M059J (cell line): Measurements from ENCODE around the gene ICAM4. TPM values are rescaled to one million over a fixed set of nuclear protein-coding genes. Genes with fewer than 3 reads are reported as not detected.
A peak's percentile ranks its signal among the peaks of the same experiment; 100 is the strongest.

ENCODE experiments used
- DNase-seq: peaks from one replicate; pipeline ENCODE4 v3.0.0-alpha.2; 2012; ENCODE audit warnings: low read depth
- total RNA-seq: library from RNA; depleted of rRNA; stranded (reverse); fragments of >200 nt; shearing (Covaris generic); gene quantifications from 2 replicates; pipeline ENCODE4 v1.2.3, GENCODE V29; 2014

Gene ICAM4
- total RNA-seq, 1 experiment from 2014 or later, result not detected

DNA sequence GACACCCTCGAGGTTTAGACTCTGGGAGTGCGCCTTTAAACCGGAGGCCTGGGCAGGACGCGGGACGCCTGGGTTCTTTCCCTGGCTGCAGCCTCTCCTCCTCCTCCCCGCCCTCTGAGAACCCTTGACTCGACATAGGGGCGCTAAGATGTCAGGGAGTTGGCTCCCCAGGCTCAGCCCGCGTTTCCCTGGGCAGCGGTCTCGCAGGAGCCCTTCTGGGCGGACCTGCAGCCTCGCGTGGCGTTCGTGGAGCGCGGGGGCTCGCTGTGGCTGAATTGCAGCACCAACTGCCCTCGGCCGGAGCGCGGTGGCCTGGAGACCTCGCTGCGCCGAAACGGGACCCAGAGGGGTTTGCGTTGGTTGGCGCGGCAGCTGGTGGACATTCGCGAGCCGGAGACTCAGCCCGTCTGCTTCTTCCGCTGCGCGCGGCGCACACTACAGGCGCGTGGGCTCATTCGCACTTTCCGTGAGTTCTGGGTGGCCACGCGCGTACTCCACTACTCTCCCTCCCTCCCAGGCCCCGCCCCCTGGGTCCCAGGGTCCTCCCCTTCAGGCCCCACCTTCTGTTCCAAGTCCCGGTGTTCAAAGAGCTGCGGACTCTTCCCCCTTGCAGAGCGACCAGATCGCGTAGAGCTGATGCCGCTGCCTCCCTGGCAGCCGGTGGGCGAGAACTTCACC is 4.3 kb downstream of the ICAM4 start:
- DNase-seq, result peak; percentile 68

DNA sequence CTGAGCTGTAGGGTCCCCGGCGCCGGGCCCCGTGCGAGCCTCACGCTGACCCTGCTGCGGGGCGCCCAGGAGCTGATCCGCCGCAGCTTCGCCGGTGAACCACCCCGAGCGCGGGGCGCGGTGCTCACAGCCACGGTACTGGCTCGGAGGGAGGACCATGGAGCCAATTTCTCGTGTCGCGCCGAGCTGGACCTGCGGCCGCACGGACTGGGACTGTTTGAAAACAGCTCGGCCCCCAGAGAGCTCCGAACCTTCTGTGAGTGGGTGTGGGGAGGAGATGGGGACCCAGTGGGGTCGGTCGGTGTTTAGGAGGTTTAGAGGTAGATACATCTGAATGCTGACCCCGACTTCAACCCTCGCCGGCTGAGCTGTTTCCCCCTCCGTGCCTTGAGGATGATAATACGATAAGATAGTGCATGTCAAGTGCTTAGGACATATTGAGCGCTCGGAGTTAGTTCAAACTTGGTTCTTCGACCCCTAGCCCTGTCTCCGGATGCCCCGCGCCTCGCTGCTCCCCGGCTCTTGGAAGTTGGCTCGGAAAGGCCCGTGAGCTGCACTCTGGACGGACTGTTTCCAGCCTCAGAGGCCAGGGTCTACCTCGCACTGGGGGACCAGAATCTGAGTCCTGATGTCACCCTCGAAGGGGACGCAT is 4.9 kb downstream of the ICAM4 start:
- DNase-seq, result peak; percentile 28

DNA sequence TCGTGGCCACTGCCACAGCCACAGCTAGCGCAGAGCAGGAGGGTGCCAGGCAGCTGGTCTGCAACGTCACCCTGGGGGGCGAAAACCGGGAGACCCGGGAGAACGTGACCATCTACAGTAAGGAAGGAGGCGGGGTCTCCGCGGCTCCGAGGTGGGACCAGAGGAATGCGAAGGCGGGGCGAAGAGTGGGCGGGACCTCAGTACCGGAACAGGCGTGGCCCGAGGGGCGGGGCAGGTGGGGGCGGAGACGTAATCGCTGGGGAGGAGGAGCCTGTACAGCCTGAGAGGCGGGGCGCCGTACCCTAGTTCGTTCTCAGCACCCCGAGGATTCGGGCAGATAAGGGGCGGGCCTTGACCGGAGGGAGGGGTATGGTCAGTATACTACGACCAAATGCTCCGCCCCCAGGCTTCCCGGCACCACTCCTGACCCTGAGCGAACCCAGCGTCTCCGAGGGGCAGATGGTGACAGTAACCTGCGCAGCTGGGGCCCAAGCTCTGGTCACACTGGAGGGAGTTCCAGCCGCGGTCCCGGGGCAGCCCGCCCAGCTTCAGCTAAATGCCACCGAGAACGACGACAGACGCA is 5.5 kb downstream of the ICAM4 start:
- DNase-seq, result peak; percentile 68

DNA sequence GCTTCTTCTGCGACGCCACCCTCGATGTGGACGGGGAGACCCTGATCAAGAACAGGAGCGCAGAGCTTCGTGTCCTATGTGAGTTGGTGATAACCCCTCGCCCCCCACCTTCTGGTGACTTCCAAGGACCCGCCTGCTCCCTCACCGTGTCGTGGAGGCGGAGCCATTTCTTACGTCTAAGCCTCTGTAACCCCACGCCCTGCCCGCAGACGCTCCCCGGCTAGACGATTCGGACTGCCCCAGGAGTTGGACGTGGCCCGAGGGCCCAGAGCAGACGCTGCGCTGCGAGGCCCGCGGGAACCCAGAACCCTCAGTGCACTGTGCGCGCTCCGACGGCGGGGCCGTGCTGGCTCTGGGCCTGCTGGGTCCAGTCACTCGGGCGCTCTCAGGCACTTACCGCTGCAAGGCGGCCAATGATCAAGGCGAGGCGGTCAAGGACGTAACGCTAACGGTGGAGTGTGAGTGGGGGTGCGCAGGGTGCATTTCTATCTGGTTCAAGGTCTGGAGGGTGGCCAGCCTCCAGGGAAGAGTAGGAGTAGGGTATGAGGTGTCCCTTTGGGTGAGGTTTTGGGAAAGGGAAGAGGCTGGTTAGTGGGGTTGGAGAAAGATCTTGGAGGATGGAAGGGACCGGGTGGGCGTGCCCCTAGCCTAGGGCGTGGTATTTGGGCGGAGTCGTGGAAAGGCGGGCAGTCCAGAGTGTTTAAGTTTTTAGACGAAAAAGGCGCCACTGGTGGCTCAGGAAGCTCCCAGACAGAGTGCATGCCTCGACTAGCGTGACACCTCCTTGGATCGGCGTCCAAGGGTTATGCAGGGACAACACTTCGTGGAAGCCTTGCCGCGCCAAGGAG is 6.3 kb downstream of the ICAM4 start:
- DNase-seq, result no peak

DNA sequence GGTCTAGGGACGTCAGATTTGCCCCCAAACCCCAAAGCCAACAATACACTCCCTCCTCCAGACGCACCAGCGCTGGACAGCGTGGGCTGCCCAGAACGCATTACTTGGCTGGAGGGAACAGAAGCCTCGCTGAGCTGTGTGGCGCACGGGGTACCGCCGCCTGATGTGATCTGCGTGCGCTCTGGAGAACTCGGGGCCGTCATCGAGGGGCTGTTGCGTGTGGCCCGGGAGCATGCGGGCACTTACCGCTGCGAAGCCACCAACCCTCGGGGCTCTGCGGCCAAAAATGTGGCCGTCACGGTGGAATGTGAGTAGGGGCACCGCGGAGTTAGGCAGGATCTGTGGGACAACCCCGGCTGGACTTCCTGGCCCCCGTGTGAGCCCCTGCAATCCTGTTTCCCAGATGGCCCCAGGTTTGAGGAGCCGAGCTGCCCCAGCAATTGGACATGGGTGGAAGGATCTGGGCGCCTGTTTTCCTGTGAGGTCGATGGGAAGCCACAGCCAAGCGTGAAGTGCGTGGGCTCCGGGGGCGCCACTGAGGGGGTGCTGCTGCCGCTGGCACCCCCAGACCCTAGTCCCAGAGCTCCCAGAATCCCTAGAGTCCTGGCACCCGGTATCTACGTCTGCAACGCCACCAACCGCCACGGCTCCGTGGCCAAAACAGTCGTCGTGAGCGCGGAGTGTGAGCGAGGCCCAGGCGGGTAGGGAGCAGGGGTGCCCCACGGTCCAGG is 7.0 kb downstream of the ICAM4 start:
- no peak for DNase-seq

DNA sequence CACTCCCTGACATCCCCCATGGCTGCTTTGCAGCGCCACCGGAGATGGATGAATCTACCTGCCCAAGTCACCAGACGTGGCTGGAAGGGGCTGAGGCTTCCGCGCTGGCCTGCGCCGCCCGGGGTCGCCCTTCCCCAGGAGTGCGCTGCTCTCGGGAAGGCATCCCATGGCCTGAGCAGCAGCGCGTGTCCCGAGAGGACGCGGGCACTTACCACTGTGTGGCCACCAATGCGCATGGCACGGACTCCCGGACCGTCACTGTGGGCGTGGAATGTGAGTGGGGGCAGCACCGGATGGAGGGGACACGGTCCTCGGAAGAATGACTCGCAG is 7.6 kb downstream of the ICAM4 start:
- DNase-seq, result no peak

DNA sequence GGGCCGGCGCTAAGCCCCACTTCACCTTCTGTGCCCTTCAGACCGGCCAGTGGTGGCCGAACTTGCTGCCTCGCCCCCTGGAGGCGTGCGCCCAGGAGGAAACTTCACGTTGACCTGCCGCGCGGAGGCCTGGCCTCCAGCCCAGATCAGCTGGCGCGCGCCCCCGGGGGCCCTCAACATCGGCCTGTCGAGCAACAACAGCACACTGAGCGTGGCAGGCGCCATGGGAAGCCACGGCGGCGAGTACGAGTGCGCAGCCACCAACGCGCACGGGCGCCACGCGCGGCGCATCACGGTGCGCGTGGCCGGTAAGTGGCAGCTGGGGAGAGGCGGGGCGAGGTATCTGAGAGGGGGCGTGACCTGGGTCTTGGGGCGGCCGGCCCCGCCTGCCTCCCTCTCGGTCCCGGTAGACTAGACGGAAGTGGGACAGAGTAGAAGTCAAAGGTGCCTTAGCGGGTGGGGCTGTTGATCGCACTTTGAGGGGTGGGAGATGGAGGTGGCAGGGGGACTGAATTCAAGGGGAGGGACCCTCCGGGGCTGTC is 8.6 kb downstream of the ICAM4 start:
- peak; percentile 39 for DNase-seq

DNA sequence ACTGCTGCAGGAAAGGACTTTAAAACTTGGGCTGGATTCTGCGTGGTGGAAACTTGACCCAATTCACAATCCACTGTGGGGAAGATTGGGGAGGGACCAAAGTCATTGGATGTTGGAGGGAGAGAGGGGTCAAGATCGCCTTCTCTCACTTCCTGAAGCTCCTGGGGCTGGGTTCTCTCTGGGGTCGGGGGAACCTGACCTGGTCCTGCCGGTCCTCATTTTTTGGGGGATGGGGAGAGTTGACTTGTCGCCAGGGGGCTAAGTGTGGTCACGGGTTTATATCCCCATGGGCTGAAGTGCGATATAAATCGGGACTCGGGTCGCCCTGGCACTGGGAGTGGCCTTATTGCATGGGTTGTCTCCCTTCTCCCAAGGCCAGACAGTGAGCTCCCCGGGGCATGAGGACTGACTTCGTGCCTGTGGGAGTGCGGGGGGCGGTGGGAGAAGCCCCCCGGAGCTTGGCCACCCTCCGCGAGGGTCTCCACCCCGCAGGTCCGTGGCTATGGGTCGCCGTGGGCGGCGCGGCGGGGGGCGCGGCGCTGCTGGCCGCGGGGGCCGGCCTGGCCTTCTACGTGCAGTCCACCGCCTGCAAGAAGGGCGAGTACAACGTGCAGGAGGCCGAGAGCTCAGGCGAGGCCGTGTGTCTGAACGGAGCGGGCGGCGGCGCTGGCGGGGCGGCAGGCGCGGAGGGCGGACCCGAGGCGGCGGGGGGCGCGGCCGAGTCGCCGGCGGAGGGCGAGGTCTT is 9.3 kb downstream of the ICAM4 start:
- no peak for DNase-seq

DNA sequence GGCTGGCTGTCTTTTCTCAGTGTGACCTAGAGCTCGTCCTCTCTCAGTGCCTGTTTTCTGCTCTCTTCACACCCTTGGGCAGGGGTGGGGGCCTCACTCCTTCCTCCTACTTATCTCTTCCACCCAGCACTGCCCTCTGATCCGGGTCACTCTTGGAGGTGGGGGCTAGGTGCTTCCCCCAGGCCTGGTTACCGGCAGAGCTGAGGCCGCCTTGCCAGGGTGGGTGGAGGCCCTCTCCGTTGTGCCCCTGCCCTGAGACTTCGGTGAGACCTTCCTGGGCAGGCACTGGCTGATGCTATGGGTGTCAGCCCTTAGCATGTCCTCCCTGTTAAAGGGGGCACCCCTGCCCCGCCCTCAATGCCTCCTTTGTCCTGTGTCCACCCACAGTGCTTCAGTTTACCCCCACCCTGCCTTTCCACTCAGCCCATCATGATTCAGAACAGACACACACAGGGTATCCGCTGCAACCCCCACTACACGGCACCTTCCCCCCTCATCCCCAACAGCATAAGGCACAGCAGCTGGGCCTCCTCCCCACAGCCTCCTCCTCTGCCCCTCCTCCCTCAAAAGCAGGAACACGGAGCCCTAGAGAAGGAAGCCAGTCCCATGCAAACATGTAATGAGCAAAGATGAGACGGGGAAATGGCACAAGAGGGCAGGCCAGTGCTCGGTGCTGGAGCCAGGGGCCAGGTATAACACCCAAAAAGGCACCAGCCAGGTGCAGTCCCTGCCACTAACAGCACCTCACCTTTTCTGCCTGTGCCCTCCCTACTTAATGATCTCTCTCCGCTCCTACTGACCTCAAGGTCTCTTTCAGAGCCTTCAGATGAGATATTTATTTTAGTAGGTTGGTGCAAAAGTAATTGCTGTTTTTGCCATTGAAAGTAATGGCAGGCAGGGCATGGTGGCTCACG is 13.0 kb downstream of the ICAM4 start:
- no peak for DNase-seq

DNA sequence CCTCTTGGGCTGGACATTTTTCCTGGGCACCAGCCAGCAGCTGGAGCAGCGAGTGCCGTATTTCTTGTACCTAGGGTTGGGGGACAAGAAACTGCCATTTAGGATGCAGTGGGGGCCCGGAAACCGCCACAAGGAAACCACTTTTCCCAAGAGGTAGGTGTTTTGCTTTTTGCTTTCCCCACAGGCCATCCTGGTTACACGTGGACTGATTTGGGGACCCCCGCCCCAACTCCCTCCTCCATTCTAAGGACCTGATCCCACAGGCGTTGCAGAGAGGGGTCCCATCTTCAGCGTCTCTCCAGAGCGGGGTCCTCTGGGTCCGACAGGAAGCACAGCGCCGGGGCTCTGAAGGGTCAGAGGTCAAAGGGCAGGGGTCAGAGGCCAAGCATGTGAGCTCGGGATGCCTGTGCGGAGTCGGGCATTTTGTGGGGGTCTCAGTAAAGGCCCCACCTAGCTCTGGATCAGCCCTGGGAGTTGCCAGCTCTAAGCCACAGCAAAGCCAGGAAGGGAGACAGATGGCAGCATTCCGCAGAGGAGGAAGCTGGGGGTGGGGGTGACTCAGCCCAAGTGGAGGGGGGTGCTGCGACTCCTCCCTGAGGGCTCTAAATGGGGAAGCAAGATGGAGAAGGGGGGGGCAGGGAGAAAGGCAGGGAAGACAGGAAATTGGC is 18.5 kb downstream of the ICAM4 start:
- peak; percentile 51 for DNase-seq

DNA sequence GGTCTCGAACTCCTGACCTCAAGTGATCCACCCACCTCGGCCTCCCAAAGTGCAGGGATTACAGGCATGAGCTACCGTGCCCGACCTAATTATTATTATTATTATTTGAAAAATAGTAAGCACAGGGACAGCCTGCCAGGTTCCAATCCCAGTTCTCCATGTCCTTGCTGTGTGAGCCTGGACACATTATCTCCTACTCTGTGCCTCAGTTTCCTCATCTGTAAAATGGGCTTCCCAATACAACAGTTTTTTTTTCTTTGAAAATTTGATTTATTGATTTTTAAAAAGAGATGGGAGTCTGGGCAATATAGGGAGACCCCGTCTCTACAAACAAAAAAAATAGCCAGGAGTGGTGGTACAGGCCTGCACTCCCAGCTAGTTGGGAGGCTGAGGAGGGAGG is 19.6 kb downstream of the ICAM4 start:
- DNase-seq, result no peak

DNA sequence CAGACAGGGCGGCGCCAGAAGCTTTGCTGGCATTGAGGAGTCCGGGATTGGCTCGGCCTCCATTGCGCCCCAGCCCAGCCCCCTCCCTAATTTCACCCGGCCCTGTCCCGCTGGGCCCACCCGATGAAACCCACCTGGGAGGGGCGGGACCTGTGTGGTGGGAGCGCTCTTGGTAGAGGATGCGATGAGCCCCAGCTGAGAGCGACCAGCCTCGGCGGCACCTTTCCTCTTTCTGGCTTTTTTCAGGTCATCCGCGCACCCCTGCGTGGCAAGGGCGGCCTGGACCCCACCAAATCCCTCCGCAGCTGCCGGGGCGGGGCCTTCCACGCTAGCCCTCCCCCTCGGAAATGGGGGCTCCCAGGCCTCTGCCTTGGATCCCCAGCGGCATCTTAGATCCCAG is 22.7 kb downstream of the ICAM4 start, which contains the start of gene ZGLP1:
ZGLP1 (minus strand) TSS at position 393 of the 400 bp plus-strand sequence.
- DNase-seq, result no peak

DNA sequence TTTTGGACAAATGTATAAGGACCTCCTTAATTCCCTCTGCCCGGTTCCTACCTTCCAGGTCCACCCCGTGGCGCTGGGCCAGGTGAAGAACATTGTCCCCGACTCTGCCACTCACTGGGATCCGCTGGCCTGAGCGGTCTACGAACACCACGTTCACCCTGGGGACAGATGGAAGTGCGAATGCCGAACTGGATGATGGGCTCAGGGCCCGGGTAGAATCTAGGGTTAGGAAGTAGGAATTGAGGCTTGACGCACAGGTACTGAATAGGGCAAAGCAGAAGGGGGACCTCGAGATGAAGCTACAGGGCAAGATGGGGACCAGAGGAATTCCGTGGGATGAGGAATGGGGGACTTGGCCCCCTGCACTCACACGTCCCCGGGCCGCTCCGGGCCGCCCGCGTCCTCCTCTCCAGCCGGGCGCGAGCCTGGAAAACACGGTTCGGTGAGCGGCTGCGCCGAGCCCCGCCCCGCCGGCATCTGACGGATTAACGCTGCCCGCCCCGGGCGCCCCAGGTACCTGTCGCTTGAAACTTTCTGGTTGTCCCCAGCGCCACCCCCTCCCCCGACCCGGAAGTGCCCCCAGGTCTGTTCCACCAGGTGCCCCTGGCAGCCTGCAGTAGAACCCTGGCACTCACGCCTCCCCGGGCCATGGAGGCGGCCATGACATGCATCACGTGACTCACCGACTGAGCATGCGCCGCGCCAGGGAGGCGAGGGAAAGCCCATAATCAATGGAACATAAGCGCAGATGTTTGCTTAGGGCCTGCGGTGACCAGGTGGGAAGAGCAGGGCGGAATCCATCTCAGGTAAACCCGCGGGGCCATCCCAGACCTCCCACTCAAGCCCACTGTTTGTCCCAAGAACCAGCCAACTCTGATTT is 28.8 kb downstream of the ICAM4 start, which contains the start of gene FDX2:
FDX2 (minus strand) TSS at position 681 of the 880 bp plus-strand sequence; CDS start at position 662, 19 bp downstream.
- DNase-seq, result peak; percentile 81

DNA sequence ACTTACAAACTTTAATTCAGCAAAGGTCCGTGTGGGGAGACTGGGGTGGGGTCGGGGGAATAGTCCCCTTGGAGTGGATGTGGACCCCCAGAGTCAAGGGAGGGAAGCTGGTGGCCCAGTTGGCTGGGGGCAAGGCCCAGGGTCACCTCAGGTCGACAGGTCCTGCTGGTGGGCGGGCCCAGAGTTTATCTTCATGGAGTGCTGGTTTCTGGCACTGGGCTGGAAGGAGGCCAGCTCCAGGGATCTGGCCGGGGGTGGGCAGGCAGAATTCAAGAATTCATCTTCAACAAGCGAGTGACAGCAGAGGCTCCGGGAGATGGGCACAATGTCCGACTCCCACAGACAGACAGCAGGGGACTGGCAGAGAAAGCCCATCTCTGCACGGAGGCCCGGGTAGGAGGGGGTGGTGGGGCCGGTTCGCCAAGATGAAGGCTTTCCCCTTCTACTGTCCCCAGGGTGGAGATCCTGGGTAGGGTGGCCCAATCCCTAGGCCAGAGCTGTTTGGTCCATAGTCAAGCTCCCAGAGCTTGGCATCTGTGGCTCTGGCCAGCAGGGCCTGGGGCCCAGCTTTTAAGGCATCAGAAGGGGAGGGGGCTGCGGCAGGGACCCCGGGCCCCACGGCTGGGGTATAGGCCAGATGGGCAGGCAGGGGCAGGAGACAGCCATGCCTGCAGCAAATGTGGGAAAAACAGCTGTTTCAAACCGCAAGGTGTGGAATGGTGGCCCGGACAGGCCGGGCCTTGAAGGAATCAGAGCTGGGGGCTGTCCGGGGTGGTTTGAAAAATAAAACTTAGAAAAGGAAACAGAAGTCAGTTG is 29.7 kb downstream of the ICAM4 start:
- DNase-seq, result no peak

DNA sequence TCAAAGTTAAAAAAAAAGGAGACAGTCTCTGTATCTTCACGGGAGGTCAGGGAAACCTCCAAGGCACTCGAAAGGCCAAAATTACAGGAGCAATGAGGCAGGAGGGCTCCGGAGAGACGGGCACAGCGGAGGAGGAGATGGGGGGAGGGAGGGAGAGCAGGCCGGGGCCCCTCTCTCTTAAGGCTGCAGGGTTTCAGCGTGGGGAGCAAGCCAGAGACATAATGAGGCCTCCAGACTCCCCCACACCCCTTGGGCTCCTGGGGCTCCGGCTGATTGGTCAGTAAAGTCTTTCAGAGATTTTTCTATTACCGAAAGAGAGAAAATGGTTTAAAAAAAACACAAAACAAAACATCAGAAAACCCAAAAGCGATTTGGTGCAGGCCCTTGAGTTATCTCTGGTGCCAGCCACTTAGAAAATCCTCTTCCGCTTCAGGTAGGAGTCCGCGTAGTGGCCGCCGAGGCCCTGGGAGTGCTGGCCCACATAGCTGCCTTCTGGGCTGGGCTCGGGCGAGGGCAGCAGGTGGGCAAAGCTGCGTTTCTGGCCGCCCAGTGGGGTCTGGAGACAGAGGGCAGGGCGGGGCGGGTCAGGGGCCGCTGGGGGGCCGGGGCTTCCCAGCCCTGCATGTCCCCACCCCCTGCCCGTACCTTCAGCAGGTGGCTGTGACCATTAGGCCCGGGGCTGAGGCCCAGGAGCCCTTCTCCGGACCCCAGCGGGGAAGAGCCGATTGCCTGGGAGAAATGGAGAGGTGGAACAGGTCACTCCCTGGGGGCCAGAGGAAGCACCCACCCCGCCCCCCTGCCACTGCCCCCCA is 30.5 kb downstream of the ICAM4 start:
- no peak for DNase-seq

DNA sequence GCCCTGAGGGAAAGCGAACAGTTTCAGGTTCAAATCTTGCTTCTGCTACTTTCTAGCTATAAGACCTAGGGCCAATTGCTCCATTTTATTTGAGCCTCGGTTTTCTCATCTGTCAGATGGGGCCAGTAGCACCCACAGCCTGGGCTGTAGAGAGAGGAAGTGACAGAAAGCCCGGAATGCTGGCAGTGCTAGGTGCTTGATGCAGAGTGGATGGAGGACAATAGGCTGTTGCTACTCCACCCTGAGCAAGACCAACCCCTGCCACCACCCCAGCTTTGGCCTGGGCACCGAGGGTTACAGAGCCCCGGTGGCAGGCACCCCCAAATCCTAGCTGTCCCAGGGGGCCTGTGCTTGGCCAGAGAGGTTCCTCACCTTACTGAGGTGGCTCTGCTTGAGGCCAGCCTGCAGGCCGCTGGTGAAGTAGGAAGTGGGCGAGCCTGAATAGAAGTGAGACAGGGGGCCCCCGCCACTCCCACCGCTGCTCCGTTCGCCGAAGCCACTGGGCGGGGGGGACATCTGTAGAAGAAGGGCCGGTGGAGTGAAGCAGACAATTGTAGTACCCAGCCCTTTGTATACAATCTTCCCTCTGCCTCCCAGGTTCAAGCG is 31.2 kb downstream of the ICAM4 start:
- no peak for DNase-seq
